Dermis blood vessel endothelial cell (primary cell): ENCODE data around the gene KANSL1. TPM values are rescaled to one million over a fixed set of nuclear protein-coding genes. Genes with fewer than 3 reads are reported as not detected.
"Not testable (repeated sequence)": the region's sequence is repeated elsewhere in the genome, so short reads cannot be mapped to it uniquely, and the experiment has no call there.

ENCODE experiments used
- DNase-seq: peaks from one replicate; pipeline ENCODE4 v3.0.0; 2010
- total RNA-seq: library from RNA; depleted of rRNA; stranded (reverse); fragments of >200 nt; gene quantifications from 2 replicates; pipeline ENCODE4 v1.2.3, GENCODE V29; 2014

The KANSL1 gene
- total RNA-seq, 1 donor from 2014 or later = 87.0 TPM

DNA sequence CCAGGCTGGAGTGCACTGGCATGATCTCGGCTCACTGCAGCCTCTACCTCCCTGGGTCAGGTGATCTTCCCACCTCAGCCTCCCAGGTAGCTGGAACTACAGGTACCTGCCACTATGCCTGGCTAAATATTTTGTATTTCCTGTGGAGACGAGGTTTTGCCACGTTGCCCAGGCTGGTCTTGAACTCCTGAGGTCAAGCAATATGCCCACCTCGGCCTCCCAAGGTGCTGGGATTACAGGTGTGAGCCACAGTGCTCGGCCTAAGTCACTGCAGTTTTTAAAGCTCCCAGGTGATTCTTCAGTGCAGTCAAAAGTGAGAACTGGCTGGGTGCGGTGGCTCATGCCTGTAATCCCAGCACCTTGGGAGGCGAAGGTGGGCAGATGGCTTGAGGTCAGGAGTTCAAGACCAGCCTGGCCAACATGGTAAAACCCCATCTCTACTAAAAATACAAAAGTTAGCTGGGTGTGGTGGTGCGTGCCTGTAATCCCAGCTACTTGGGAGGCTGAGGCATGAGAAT, 173.8 kb downstream of the KANSL1 start:
- DNase-seq = not testable (repeated sequence)

- DNase-seq = no peak
Measured at GRCh38 chr17:46013502-46014165, 179.6 kb downstream of the KANSL1 start.

DNA sequence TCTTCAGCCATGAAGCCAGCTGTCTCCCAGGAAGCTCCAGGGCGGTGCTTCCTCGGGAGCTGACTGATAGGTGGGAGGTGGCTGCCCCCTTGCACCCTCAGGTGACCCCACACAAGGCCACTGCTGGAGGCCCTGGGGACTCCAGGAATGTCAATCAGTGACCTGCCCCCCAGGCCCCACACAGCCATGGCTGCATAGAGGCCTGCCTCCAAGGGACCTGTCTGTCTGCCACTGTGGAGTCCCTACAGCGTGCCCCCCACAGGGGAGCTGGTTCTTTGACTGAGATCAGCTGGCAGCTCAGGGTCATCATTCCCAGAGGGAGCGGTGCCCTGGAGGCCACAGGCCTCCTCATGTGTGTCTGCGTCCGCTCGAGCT, 180.1 kb downstream of the KANSL1 start:
- no peak for DNase-seq

DNA sequence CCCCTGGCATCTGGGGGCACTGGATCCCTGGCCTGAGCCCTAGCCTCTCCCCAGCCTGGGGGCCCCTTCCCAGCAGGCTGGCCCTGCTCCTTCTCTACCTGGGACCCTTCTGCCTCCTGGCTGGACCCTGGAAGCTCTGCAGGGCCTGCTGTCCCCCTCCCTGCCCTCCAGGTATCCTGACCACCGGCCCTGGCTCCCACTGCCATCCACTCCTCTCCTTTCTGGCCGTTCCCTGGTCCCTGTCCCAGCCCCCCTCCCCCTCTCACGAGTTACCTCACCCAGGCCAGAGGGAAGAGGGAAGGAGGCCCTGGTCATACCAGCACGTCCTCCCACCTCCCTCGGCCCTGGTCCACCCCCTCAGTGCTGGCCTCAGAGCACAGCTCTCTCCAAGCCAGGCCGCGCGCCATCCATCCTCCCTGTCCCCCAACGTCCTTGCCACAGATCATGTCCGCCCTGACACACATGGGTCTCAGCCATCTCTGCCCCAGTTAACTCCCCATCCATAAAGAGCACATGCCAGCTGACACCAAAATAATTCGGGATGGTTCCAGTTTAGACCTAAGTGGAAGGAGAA, 180.6 kb downstream of the KANSL1 start:
- DNase-seq = no peak

DNA sequence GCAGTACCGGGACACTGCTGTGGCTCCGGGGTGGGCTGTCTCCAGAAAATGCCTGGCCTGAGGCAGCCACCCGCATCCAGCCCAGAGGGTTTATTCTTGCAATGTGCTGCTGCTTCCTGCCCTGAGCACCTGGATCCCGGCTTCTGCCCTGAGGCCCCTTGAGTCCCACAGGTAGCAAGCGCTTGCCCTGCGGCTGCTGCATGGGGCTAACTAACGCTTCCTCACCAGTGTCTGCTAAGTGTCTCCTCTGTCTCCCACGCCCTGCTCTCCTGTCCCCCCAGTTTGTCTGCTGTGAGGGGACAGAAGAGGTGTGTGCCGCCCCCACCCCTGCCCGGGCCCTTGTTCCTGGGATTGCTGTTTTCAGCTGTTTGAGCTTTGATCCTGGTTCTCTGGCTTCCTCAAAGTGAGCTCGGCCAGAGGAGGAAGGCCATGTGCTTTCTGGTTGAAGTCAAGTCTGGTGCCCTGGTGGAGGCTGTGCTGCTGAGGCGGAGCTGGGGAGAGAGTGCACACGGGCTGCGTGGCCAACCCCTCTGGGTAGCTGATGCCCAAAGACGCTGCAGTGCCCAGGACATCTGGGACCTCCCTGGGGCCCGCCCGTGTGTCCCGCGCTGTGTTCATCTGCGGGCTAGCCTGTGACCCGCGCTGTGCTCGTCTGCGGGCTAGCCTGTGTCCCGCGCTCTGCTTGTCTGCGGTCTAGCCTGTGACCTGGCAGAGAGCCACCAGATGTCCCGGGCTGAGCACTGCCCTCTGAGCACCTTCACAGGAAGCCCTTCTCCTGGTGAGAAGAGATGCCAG, 181.3 kb downstream of the KANSL1 start:
- no peak for DNase-seq

GRCh38 chr17:46010597-46011186, 182.5 kb downstream of the KANSL1 start:
- DNase-seq = no peak

DNA sequence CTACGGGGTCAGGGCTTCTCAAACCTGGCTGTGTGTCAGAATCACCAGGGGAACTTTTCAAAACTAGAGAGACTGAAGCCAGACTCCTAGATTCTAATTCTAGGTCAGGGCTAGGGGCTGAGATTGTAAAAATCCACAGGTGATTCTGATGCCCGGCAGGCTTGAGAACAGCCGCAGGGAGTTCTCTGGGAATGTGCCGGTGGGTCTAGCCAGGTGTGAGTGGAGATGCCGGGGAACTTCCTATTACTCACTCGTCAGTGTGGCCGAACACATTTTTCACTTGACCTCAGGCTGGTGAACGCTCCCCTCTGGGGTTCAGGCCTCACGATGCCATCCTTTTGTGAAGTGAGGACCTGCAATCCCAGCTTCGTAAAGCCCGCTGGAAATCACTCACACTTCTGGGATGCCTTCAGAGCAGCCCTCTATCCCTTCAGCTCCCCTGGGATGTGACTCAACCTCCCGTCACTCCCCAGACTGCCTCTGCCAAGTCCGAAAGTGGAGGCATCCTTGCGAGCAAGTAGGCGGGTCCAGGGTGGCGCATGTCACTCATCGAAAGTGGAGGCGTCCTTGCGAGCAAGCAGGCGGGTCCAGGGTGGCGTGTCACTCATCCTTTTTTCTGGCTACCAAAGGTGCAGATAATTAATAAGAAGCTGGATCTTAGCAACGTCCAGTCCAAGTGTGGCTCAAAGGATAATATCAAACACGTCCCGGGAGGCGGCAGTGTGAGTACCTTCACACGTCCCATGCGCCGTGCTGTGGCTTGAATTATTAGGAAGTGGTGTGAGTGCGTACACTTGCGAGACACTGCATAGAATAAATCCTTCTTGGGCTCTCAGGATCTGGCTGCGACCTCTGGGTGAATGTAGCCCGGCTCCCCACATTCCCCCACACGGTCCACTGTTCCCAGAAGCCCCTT, 183.3 kb downstream of the KANSL1 start:
- DNase-seq = peak; percentile 42

DNA sequence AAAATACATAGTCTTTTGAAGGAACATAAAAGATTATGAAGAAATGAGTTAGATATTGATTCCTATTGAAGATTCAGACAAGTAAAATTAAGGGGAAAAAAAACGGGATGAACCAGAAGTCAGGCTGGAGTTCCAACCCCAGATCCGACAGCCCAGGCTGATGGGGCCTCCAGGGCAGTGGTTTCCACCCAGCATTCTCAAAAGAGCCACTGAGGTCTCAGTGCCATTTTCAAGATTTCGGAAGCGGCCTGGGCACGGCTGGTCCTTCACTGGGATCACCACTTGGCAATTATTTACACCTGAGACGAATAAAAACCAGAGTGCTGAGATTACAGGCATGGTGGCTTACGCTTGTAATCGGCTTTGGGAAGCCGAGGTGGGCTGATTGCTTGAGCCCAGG, 184.6 kb downstream of the KANSL1 start:
- no peak for DNase-seq

GRCh38 chr17:46007461-46007965, 185.7 kb downstream of the KANSL1 start:
- DNase-seq = no peak

GRCh38 chr17:46006082-46006481, 187.1 kb downstream of the KANSL1 start:
- not testable (repeated sequence) for DNase-seq

DNA sequence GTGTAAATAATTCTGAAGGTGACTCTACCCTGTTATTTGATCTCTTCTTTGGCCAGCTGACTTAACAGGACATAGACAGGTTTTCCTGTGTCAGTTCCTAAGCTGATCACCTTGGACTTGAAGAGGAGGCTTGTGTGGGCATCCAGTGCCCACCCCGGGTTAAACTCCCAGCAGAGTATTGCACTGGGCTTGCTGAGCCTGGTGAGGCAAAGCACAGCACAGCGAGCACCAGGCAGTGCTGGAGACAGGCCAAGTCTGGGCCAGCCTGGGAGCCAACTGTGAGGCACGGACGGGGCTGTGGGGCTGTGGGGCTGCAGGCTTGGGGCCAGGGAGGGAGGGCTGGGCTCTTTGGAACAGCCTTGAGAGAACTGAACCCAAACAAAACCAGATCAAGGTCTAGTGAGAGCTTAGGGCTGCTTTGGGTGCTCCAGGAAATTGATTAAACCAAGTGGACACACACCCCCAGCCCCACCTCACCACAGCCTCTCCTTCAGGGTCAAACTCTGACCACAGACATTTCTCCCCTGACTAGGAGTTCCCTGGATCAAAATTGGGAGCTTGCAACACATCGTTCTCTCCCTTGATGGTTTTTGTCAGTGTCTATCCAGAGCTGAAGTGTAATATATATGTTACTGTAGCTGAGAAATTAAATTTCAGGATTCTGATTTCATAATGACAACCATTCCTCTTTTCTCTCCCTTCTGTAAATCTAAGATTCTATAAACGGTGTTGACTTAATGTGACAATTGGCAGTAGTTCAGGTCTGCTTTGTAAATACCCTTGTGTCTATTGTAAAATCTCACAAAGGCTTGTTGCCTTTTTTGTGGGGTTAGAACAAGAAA, 189.1 kb downstream of the KANSL1 start:
- no peak for DNase-seq

DNA sequence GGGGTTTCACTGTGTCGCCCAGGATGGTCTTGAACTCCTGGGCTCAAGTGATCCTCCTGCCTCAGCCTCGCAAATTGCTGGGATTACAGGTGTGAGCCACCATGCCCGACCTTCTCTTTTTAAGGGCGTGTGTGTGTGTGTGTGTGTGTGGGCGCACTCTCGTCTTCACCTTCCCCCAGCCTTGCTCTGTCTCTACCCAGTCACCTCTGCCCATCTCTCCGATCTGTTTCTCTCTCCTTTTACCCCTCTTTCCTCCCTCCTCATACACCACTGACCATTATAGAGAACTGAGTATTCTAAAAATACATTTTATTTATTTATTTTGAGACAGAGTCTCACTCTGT, 190.3 kb downstream of the KANSL1 start:
- DNase-seq = no peak

DNA sequence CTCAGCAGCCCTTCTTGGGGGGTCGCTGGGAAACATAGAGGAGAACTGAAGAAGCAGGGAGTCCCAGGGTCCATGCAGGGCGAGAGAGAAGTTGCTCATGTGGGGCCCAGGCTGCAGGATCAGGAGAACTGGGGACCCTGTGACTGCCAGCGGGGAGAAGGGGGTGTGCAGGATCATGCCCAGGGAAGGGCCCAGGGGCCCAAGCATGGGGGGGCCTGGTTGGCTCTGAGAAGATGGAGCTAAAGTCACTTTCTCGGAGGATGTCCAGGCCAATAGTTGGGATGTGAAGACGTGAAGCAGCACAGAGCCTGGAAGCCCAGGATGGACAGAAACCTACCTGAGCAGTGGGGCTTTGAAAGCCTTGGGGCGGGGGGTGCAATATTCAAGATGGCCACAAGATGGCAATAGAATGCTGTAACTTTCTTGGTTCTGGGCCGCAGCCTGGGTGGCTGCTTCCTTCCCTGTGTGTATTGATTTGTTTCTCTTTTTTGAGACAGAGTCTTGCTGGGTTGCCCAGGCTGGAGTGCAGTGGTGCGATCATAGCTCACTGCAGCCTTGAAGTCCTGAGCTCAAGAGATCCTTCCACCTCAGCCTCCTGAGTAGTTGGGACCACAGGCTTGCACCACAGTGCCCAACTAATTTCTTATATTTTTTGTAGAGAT, 190.8 kb downstream of the KANSL1 start:
- DNase-seq = peak; percentile 75

DNA sequence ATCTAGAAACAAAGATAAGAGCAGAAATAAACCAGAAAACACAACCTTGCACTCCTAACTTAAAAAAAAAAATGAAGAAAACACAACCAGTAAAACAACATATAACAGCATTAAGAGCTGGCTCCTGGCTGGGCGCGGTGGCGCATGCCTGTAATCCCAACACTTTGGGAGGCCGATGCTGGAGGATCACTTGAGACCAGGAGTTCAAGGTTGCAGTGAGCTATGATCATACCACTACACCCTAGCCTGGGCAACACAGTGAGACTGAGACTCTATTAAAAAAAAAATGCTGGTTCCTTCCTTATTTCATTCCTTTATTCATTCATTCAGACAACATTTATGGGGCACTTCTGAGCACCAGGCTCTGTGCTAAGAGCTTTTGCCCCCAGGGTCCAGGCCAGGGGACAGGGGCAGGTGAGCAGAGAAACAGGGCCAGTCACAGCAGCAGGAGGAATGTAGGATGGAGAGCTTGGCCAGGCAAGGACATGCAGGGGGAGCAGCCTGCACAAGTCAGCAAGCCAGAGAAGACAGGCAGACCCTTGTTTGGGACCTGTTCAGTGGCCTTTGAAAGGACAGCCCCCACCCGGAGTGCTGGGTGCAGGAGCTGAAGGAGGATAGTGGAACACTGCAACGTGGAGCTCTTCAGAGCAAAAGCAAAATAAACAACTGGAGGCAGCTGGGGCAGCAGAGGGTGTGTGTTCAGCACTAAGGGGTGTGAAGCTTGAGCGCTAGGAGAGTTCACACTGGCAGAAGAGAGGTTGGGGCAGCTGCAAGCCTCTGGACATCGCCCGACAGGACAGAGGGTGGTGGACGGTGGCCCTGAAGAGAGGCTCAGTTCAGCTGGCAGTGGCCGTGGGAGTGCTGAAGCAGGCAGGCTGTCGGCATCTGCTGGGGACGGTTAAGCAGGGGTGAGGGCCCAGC, 191.6 kb downstream of the KANSL1 start:
- no peak for DNase-seq

- no peak for DNase-seq
Measured at GRCh38 chr17:46000757-46001156, 192.5 kb downstream of the KANSL1 start.

- no peak for DNase-seq
Measured at GRCh38 chr17:46000292-46000691, 192.9 kb downstream of the KANSL1 start.

- no peak for DNase-seq
Measured at GRCh38 chr17:45999900-46000290, 193.3 kb downstream of the KANSL1 start.

DNA sequence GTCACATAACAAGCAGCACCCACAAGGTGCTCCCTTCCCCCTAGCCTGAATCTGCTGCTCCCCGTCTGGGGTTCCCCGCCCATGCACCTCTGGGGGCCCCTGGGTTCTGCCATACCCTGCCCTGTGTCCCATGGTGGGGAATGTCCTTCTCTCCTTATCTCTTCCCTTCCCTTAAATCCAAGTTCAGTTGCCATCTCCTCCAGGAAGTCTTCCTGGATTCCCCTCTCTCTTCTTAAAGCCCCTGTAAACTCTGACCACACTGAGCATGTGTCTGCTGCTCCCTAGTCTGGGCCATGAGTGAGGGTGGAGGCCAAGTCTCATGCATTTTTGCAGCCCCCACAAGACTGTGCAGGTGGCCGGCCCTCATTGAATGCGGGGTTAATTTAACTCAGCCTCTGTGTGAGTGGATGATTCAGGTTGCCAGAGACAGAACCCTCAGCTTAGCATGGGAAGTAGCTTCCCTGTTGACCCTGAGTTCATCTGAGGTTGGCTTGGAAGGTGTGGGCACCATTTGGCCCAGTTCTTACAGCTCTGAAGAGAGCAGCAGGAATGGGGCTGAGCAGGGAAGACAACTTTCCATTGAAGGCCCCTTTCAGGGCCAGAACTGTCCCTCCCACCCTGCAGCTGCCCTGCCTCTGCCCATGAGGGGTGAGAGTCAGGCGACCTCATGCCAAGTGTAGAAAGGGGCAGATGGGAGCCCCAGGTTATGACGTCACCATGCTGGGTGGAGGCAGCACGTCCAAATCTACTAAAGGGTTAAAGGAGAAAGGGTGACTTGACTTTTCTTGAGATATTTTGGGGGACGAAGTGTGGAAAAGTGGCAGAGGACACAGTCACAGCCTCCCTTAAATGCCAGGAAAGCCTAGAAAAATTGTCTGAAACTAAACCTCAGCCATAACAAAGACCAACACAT, 194.0 kb downstream of the KANSL1 start, which contains the start of gene STH:
Gene STH (plus strand): TSS at position 264 of the 913 bp plus-strand sequence. CDS start 30 bp downstream, at position 294.
- no peak for DNase-seq
